Measurements from ENCODE around the gene UBE2I.
A peak's percentile ranks its signal among the peaks of the same experiment; 100 is the strongest.

Gene UBE2I

GRCh38 chr16:1338119-1338730, 28.8 kb downstream of the UBE2I start:
- DNase-seq (ENCODE audit: low read depth, low spot score), result no peak
- ChIA-PET CTCF (no interaction called here), POLR2A (no interaction called here)
- peak; percentile 30 for TF ChIP-seq CTCF (IDR thresholded peaks at IDR 0.05; ENCODE audit: insufficient read depth, low read length, missing control alignments)
- H3K4me3 ChIP-seq (ENCODE audit: low read depth, low read length), result no peak overlapping the region

GRCh38 chr16:1338855-1339675, 29.6 kb downstream of the UBE2I start:
- ChIA-PET CTCF (no interaction called here), POLR2A (no interaction called here)
- H3K4me3 ChIP-seq (ENCODE audit: low read depth, low read length), result no peak overlapping the region
- TF ChIP-seq CTCF (IDR thresholded peaks at IDR 0.05; ENCODE audit: insufficient read depth, low read length, missing control alignments), result no peak
- no peak for DNase-seq (ENCODE audit: low read depth, low spot score)

GRCh38 chr16:1340730-1341494, 31.5 kb downstream of the UBE2I start:
- ChIA-PET CTCF (no interaction called here), POLR2A (interaction anchor here (0.6 kb wide), 1 partner anchor 14 kb away, joined by 3 read pairs; no protein-coding TSS in a partner anchor)
- DNase-seq (ENCODE audit: low read depth, low spot score), result no peak
- H3K4me3 ChIP-seq (ENCODE audit: low read depth, low read length), result no peak overlapping the region
- no peak for TF ChIP-seq CTCF (IDR thresholded peaks at IDR 0.05; ENCODE audit: insufficient read depth, low read length, missing control alignments)

- DNase-seq (ENCODE audit: low read depth, low spot score), result no peak
- ChIA-PET POLR2A (interaction anchor here (0.6 kb wide), 1 partner anchor 14 kb away, joined by 3 read pairs; no protein-coding TSS in a partner anchor), CTCF (interaction anchor here (2.2 kb wide), 1 partner anchor 23 kb away, joined by 4 read pairs; no protein-coding TSS in a partner anchor)
- no peak for TF ChIP-seq CTCF (IDR thresholded peaks at IDR 0.05; ENCODE audit: insufficient read depth, low read length, missing control alignments)
- H3K4me3 ChIP-seq (ENCODE audit: low read depth, low read length), result no peak overlapping the region
Measured at GRCh38 chr16:1341495-1342420, 32.3 kb downstream of the UBE2I start.

- CTCF ChIA-PET, result interaction anchor here (2.2 kb wide), 1 partner anchor 22 kb away, joined by 4 read pairs; no protein-coding TSS in a partner anchor
- no peak for DNase-seq (ENCODE audit: low read depth, low spot score)
- H3K4me3 ChIP-seq (ENCODE audit: low read depth, low read length), result peak overlapping the region; percentile 15; the same call in 1 of the 2 replicates
Measured at GRCh38 chr16:1342526-1343427, 33.3 kb downstream of the UBE2I start.

More at GRCh38 chr16:1342526-1343427, 33.3 kb downstream of the UBE2I start:
- no peak for TF ChIP-seq CTCF (IDR thresholded peaks at IDR 0.05; ENCODE audit: insufficient read depth, low read length, missing control alignments)
- POLR2A ChIA-PET, result interaction anchor here (0.6 kb wide), 1 partner anchor 78 kb away, joined by 3 read pairs; no protein-coding TSS in a partner anchor
